NB4 (cell line): ENCODE results near the gene AHDC1.

Source experiments
- DNase-seq: peaks from one replicate; pipeline ENCODE4 v3.0.0; 2010; ENCODE audit warnings: low read depth
- H3K4me3 ChIP-seq: one replicate; pipeline ENCODE4 v1.5.1; 2011; ENCODE audit warnings: mild to moderate bottlenecking, low read depth, low read length, moderate library complexity
- CTCF ChIP-seq: IDR thresholded peaks from one replicate; pipeline ENCODE4 v1.5.1; 2012; ENCODE audit warnings: low read depth, low read length
- MAX ChIP-seq: IDR thresholded peaks from 2 replicates; pipeline ENCODE4 v1.6.1; 2011; ENCODE audit warnings: low read depth, low read length
- MYC ChIP-seq: IDR thresholded peaks from 2 replicates; pipeline ENCODE4 v1.6.1; 2011; ENCODE audit warnings: low read depth, low read length
- POLR2A ChIP-seq: IDR thresholded peaks from 2 replicates; pipeline ENCODE4 v1.6.1; 2011; ENCODE audit warnings: mild to moderate bottlenecking; ENCODE audit not compliant: insufficient read length; ENCODE audit errors: extremely low read depth

AHDC1 gene

GRCh38 chr1:27487966-27488884 lies 115.7 kb downstream of the AHDC1 start:
- peak; percentile 72 for DNase-seq
- H3K4me3 ChIP-seq, result peak overlapping the region; percentile 86
- no peak for TF ChIP-seq MYC
- TF ChIP-seq CTCF, result no peak
- TF ChIP-seq MAX, result no peak
- no peak for TF ChIP-seq POLR2A

GRCh38 chr1:27485363-27485762 lies 118.6 kb downstream of the AHDC1 start:
- TF ChIP-seq CTCF (no peak), MYC (no peak), POLR2A (no peak), MAX (no peak)
- no peak overlapping the region for H3K4me3 ChIP-seq
- DNase-seq, result no peak
